Esophagus muscularis mucosa (tissue), 4 donors: ENCODE measurements around the gene FAM209B.

Source experiments
- EP300 ChIP-seq: sonication (generic); formaldehyde crosslinking; IDR thresholded peaks from one replicate; pipeline ENCODE4 v1.6.1; 2017; ENCODE audit warnings: antibody characterized with exemption
- POLR2A ChIP-seq: fragments of 450-650 bp; IDR thresholded peaks from one replicate; pipeline ENCODE4 v1.6.1; 2017; ENCODE audit warnings: antibody characterized with exemption, moderate library complexity, mild to moderate bottlenecking, low read depth
- POLR2AphosphoS5 ChIP-seq, 2 donors: sonication (generic); formaldehyde crosslinking; IDR thresholded peaks; one replicate each; pipeline ENCODE4 v1.6.1; 2017; ENCODE audit warnings: antibody characterized with exemption in 2 of 2
- TF ChIP-seq, protein P1 (sequence below), 3 experiments: fragments of 200-600 bp in 2 of 3; fragments of 450-650 bp in 1 of 3; sonication (generic) in 2 of 3; IDR thresholded peaks; one replicate each; pipeline ENCODE4 v1.5.1; 2017 to 2019; ENCODE audit warnings: antibody characterized with exemption in 3 of 3, mild to moderate bottlenecking in 2 of 3, moderate library complexity in 1 of 3

DNA sequence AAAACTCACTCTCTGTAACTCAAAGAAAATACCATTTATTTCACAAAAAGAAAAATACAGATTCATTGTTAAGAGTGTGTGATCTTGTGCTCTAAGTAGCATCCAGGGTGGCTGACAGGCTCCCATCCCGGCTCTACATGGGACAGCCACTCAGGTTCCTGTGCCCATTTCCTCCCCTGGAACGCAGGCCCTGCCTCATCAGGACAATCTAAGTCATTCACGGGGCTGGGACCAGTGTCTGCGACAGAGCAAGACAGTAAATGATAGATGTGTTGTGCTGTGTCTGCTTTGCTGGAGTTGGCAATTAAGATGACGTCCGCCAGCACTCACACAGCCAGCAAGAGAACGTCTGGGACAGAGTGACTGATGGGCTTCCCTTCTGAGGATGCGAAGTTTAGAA, 15.4 kb upstream of the FAM209B start:
- TF ChIP-seq POLR2AphosphoS5 (IDR thresholded peaks at IDR 0.05) (no peak), POLR2A (no peak), EP300 (no peak)
- TF ChIP-seq, protein P1, sequence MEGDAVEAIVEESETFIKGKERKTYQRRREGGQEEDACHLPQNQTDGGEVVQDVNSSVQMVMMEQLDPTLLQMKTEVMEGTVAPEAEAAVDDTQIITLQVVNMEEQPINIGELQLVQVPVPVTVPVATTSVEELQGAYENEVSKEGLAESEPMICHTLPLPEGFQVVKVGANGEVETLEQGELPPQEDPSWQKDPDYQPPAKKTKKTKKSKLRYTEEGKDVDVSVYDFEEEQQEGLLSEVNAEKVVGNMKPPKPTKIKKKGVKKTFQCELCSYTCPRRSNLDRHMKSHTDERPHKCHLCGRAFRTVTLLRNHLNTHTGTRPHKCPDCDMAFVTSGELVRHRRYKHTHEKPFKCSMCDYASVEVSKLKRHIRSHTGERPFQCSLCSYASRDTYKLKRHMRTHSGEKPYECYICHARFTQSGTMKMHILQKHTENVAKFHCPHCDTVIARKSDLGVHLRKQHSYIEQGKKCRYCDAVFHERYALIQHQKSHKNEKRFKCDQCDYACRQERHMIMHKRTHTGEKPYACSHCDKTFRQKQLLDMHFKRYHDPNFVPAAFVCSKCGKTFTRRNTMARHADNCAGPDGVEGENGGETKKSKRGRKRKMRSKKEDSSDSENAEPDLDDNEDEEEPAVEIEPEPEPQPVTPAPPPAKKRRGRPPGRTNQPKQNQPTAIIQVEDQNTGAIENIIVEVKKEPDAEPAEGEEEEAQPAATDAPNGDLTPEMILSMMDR (IDR thresholded peaks at IDR 0.05) = no peak
